Lung (tissue), 12 donors: ENCODE data around the gene ARHGAP28. TPM values are rescaled to one million over a fixed set of nuclear protein-coding genes. Genes with fewer than 3 reads are reported as not detected.

ENCODE experiments used
- ATAC-seq: fragments of 200-7000 bp; cut with Tn5 transposase; one replicate; pipeline ENCODE4 v1.9.1; 2020; ENCODE audit warnings: moderate number of reproducible peaks; ENCODE audit not compliant: insufficient read depth, low FRiP score
- DNase-seq, 3 donors: peaks; one replicate each; pipeline ENCODE4 v3.0.0-alpha.2; 2013 to 2017
- H3K27ac ChIP-seq, 2 donors: one replicate each; pipeline ENCODE4 v1.5.1; 2013; ENCODE audit warnings: mild to moderate bottlenecking in 2 of 2, moderate library complexity in 2 of 2, control low read depth in 1 of 2, inconsistent platforms in 1 of 2, low read depth in 1 of 2, low read length in 1 of 2
- H3K27me3 ChIP-seq, 3 donors: one replicate each; pipeline ENCODE4 v1.5.1; 2013; ENCODE audit warnings: low read length in 2 of 3; ENCODE audit not compliant: control insufficient read depth in 3 of 3, insufficient read depth in 3 of 3
- H3K36me3 ChIP-seq, 4 donors: one replicate each; pipeline ENCODE4 v1.5.1; 2013; ENCODE audit warnings: low read length in 4 of 4, mild to moderate bottlenecking in 1 of 4, moderate library complexity in 1 of 4; ENCODE audit not compliant: control insufficient read depth in 4 of 4, insufficient read depth in 4 of 4
- H3K4me1 ChIP-seq, 5 donors: one replicate each; pipeline ENCODE4 v1.5.1; 2013; ENCODE audit warnings: low read length in 5 of 5, mild to moderate bottlenecking in 2 of 5, moderate library complexity in 1 of 5; ENCODE audit not compliant: control insufficient read depth in 5 of 5, insufficient read depth in 5 of 5
- H3K4me3 ChIP-seq: one replicate; pipeline ENCODE4 v1.5.1; 2013; ENCODE audit warnings: mild to moderate bottlenecking, control low read depth, moderate library complexity
- H3K9ac ChIP-seq, 2 donors: one replicate each; pipeline ENCODE4 v1.5.1; 2013; ENCODE audit warnings: low read length in 2 of 2, control low read depth in 1 of 2; ENCODE audit not compliant: insufficient read depth in 1 of 2
- H3K9me3 ChIP-seq, 4 donors: one replicate each; pipeline ENCODE4 v1.5.1; 2013; ENCODE audit warnings: low read length in 3 of 4, mild to moderate bottlenecking in 1 of 4, moderate library complexity in 1 of 4; ENCODE audit not compliant: control insufficient read depth in 4 of 4, insufficient read depth in 3 of 4
- WGBS, 2 donors: extraction: QIAGEN DNeasy Blood & Tissue Kit; methylation state at CpG; one replicate each; pipeline ENCODE4 v1.1.7; 2013; 5-methylcytosine and 5-hydroxymethylcytosine counted together
- polyA plus RNA-seq, 2 donors: library from polyadenylated mRNA; stranded (reverse); fragments of 200-250 nt; gene quantifications; one replicate each; pipeline ENCODE4 v1.2.1, GENCODE V29; 2013
- total RNA-seq, 2 donors: library from RNA; depleted of rRNA in 1 of 2; stranded (reverse); fragments of >200 nt in 1 of 2; gene quantifications; one replicate each; pipeline ENCODE4 v1.2.1, GENCODE V29; 2014 to 2021
- TF ChIP-seq, protein P1 (sequence below): IDR thresholded peaks from 2 replicates; pipeline ENCODE4 v1.5.1; 2012; ENCODE audit warnings: mild to moderate bottlenecking; ENCODE audit errors: control extremely low read depth, extremely low read depth
- donor health status: control.
- donor health status: control.
- donor health status: Bipolar disorder and iron deficiency.
- donor health status: healthy.
- donor health status: DM: yes; HTN: yes; CAD: no.

Gene ARHGAP28
- total and polyA plus RNA-seq, 4 donors = 1.4 to 123 (median 5.6) TPM

DNA sequence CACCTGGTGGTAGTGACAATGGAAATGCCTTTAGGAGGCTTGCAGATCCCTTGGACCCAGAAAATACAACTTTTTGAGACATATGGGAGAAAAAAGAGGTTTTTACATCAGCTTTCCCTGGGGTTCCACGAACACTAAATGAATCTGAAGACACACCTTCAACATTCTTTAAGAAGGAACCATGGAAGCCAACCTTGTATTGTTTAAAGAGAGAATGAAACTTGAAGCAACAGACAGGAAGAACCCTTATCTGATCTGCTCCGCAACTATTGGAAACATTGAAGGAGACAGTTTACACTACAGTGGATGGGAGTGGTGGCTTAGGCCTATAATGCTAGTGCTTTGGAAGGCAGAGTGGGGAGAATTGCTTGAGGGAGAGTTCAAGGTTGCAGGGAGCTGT lies 197.6 kb downstream of the ARHGAP28 start:
- Histone ChIP-seq H3K27me3 (no peaks in the 10 kb centered on the region), H3K27ac (no peak overlapping the region), H3K9ac (no peak overlapping the region), H3K9me3 (no peaks in the 10 kb centered on the region), H3K36me3 (no peaks in the 10 kb centered on the region), H3K4me1 (peaks cover 0 to 9% (median 1%) of the 10 kb centered on the region in 5 donors), H3K4me3 (no peak overlapping the region)
- DNase-seq (peak in 1 of 3 donors; percentile 59), ATAC-seq (no peak)
- TF ChIP-seq, protein P1, sequence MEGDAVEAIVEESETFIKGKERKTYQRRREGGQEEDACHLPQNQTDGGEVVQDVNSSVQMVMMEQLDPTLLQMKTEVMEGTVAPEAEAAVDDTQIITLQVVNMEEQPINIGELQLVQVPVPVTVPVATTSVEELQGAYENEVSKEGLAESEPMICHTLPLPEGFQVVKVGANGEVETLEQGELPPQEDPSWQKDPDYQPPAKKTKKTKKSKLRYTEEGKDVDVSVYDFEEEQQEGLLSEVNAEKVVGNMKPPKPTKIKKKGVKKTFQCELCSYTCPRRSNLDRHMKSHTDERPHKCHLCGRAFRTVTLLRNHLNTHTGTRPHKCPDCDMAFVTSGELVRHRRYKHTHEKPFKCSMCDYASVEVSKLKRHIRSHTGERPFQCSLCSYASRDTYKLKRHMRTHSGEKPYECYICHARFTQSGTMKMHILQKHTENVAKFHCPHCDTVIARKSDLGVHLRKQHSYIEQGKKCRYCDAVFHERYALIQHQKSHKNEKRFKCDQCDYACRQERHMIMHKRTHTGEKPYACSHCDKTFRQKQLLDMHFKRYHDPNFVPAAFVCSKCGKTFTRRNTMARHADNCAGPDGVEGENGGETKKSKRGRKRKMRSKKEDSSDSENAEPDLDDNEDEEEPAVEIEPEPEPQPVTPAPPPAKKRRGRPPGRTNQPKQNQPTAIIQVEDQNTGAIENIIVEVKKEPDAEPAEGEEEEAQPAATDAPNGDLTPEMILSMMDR = no peak
- 77% methylated on average over 2 of the region's 2 CpGs for WGBS, 2 donors

DNA sequence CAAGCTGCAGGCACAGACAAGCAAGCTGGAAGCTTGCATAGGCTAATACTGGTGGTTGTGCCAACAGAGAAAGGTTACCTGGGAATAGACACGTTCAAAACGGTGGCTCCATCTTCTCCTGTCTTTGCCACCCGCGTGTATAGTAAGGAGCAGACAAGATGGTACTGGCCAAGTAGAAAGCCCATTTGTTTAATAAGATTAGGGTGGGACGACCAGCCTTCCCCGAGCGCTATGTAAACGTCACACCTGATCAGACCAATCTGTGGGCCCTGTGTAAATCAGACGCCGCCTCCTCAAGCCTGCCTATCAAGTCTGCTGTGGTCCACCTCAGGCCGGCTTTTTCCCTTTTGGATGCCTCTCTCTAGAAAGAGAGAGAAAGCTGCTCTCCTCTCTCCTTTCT lies 198.8 kb downstream of the ARHGAP28 start:
- no peaks in the 10 kb centered on the region for H3K27me3 ChIP-seq
- WGBS, 2 donors = 86 to 90% methylated on average over 11 of the region's 11 CpGs
- TF ChIP-seq, protein P1 = no peak

DNA sequence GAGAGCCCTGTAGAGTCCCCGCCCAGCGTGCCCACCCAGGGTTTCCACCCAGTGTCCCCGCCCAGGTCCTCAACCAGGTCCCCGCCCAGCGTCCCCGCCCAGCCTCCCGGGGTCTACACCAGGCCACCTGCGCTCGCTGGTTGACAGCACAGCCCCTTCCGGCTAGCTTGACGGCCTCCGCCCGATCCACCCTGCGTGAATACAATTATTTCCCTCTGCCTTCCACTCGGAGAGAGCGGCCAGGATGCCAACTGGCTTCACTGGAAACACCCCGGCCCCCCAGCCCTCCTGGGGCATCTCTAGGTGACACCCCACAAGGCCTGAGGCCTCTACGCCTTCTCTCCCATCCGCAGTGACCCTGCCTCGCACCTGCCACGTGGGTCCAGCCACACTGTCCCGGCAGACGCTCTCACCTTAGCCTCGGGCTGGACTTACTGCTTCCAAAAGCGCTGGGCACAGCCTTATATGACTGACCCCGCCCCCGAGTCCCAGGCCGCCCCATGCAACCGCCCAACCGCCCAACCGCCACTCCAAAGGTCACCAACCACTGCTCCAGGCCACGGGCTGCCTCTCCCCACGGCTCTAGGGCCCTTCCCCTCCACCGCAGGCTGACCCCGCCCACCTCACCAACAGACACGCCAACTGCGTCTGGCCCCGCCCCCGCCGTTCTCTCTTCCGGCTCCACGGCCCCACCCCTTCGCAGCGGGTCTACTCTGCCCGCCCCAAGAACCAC lies 200.0 kb downstream of the ARHGAP28 start:
- Histone ChIP-seq H3K9ac (no peak overlapping the region), H3K27me3 (no peaks in the 10 kb centered on the region), H3K4me3 (no peak overlapping the region), H3K9me3 (no peaks in the 10 kb centered on the region), H3K27ac (no peak overlapping the region), H3K4me1 (peaks cover 0 to 9% (median 0%) of the 10 kb centered on the region in 5 donors), H3K36me3 (no peaks in the 10 kb centered on the region)
- TF ChIP-seq, protein P1 = no peak
- ATAC-seq (no peak), DNase-seq (no peak)
- 93 to 95% methylated on average over 45 of the region's 45 CpGs for WGBS, 2 donors

More for the DNA sequence above, 198.8 kb downstream of the ARHGAP28 start:
- H3K9ac ChIP-seq = no peak overlapping the region
- H3K4me3 ChIP-seq = no peak overlapping the region
- no peak for DNase-seq
- no peak overlapping the region for H3K27ac ChIP-seq
- peaks cover 0 to 9% (median 1%) of the 10 kb centered on the region in 5 donors for H3K4me1 ChIP-seq
- no peaks in the 10 kb centered on the region for H3K36me3 ChIP-seq
- no peaks in the 10 kb centered on the region for H3K9me3 ChIP-seq
- no peak for ATAC-seq
